ENCODE data around the gene NCAM1.

Gene NCAM1

GRCh38 chr11:113082341-113082955 lies 121.2 kb downstream of the NCAM1 start:
- Histone ChIP-seq H3K36me3 (ENCODE audit: control insufficient read depth in 5 of 5, insufficient read depth in 5 of 5, low read length in 5 of 5) (no peaks in the 10 kb centered on the region), H3K27ac (ENCODE audit: low read depth, low read length) (no peak overlapping the region), H3K4me1 (ENCODE audit: control insufficient read depth in 5 of 5, insufficient read depth in 5 of 5, low read length in 5 of 5) (no peaks in the 10 kb centered on the region), H3K27me3 (ENCODE audit: control insufficient read depth in 5 of 5, insufficient read depth in 4 of 5, low read length in 5 of 5) (no peaks in the 10 kb centered on the region), H3K9me3 (ENCODE audit: control insufficient read depth in 5 of 5, low read length in 5 of 5) (no peaks in the 10 kb centered on the region), H3K9ac (ENCODE audit: low read length in 5 of 5) (no peak overlapping the region), H3K4me3 (ENCODE audit: low read depth in 1 of 5, low read length in 5 of 5) (no peak overlapping the region)

GRCh38 chr11:113083571-113083970 lies 122.4 kb downstream of the NCAM1 start:
- no peak overlapping the region for H3K9ac ChIP-seq (ENCODE audit: low read length in 5 of 5)
- H3K36me3 ChIP-seq (ENCODE audit: control insufficient read depth in 5 of 5, insufficient read depth in 5 of 5, low read length in 5 of 5): no peaks in the 10 kb centered on the region
- H3K27ac ChIP-seq (ENCODE audit: low read depth, low read length): no peak overlapping the region
- no peak overlapping the region for H3K4me3 ChIP-seq (ENCODE audit: low read depth in 1 of 5, low read length in 5 of 5)
- H3K27me3 ChIP-seq (ENCODE audit: control insufficient read depth in 5 of 5, insufficient read depth in 4 of 5, low read length in 5 of 5): no peaks in the 10 kb centered on the region
- no peaks in the 10 kb centered on the region for H3K4me1 ChIP-seq (ENCODE audit: control insufficient read depth in 5 of 5, insufficient read depth in 5 of 5, low read length in 5 of 5)
- H3K9me3 ChIP-seq (ENCODE audit: control insufficient read depth in 5 of 5, low read length in 5 of 5): no peaks in the 10 kb centered on the region

- H3K27me3 ChIP-seq (ENCODE audit: control insufficient read depth in 5 of 5, insufficient read depth in 4 of 5, low read length in 5 of 5): no peaks in the 10 kb centered on the region
- H3K9ac ChIP-seq (ENCODE audit: low read length in 5 of 5): no peak overlapping the region
- no peaks in the 10 kb centered on the region for H3K36me3 ChIP-seq (ENCODE audit: control insufficient read depth in 5 of 5, insufficient read depth in 5 of 5, low read length in 5 of 5)
- H3K4me1 ChIP-seq (ENCODE audit: control insufficient read depth in 5 of 5, insufficient read depth in 5 of 5, low read length in 5 of 5): no peaks in the 10 kb centered on the region
- H3K4me3 ChIP-seq (ENCODE audit: low read depth in 1 of 5, low read length in 5 of 5): no peak overlapping the region
- H3K9me3 ChIP-seq (ENCODE audit: control insufficient read depth in 5 of 5, low read length in 5 of 5): no peaks in the 10 kb centered on the region
- no peak overlapping the region for H3K27ac ChIP-seq (ENCODE audit: low read depth, low read length)
Observed at GRCh38 chr11:113084297-113084696, 123.1 kb downstream of the NCAM1 start.

GRCh38 chr11:113085446-113085845 lies 124.2 kb downstream of the NCAM1 start:
- Histone ChIP-seq H3K9me3 (ENCODE audit: control insufficient read depth in 5 of 5, low read length in 5 of 5) (no peaks in the 10 kb centered on the region), H3K4me3 (ENCODE audit: low read depth in 1 of 5, low read length in 5 of 5) (no peak overlapping the region), H3K27ac (ENCODE audit: low read depth, low read length) (no peak overlapping the region), H3K9ac (ENCODE audit: low read length in 5 of 5) (no peak overlapping the region), H3K4me1 (ENCODE audit: control insufficient read depth in 5 of 5, insufficient read depth in 5 of 5, low read length in 5 of 5) (peaks cover 0 to 3% (median 0%) of the 10 kb centered on the region in 5 donors), H3K27me3 (ENCODE audit: control insufficient read depth in 5 of 5, insufficient read depth in 4 of 5, low read length in 5 of 5) (no peaks in the 10 kb centered on the region), H3K36me3 (ENCODE audit: control insufficient read depth in 5 of 5, insufficient read depth in 5 of 5, low read length in 5 of 5) (no peaks in the 10 kb centered on the region)

- H3K9me3 ChIP-seq (ENCODE audit: control insufficient read depth in 5 of 5, low read length in 5 of 5): no peaks in the 10 kb centered on the region
- no peak overlapping the region for H3K4me3 ChIP-seq (ENCODE audit: low read depth in 1 of 5, low read length in 5 of 5)
- no peak overlapping the region for H3K9ac ChIP-seq (ENCODE audit: low read length in 5 of 5)
- H3K27ac ChIP-seq (ENCODE audit: low read depth, low read length): no peak overlapping the region
- H3K36me3 ChIP-seq (ENCODE audit: control insufficient read depth in 5 of 5, insufficient read depth in 5 of 5, low read length in 5 of 5): no peaks in the 10 kb centered on the region
- no peaks in the 10 kb centered on the region for H3K27me3 ChIP-seq (ENCODE audit: control insufficient read depth in 5 of 5, insufficient read depth in 4 of 5, low read length in 5 of 5)
- H3K4me1 ChIP-seq (ENCODE audit: control insufficient read depth in 5 of 5, insufficient read depth in 5 of 5, low read length in 5 of 5): peaks cover 0 to 6% (median 0%) of the 10 kb centered on the region in 5 donors
Observed at GRCh38 chr11:113087706-113088105, 126.5 kb downstream of the NCAM1 start.

- Histone ChIP-seq H3K4me1 (ENCODE audit: control insufficient read depth in 5 of 5, insufficient read depth in 5 of 5, low read length in 5 of 5) (peaks cover 0 to 8% (median 0%) of the 10 kb centered on the region in 5 donors), H3K9ac (ENCODE audit: low read length in 5 of 5) (no peak overlapping the region), H3K27me3 (ENCODE audit: control insufficient read depth in 5 of 5, insufficient read depth in 4 of 5, low read length in 5 of 5) (no peaks in the 10 kb centered on the region), H3K4me3 (ENCODE audit: low read depth in 1 of 5, low read length in 5 of 5) (no peak overlapping the region), H3K9me3 (ENCODE audit: control insufficient read depth in 5 of 5, low read length in 5 of 5) (no peaks in the 10 kb centered on the region), H3K27ac (ENCODE audit: low read depth, low read length) (peak overlapping the region; percentile 19), H3K36me3 (ENCODE audit: control insufficient read depth in 5 of 5, insufficient read depth in 5 of 5, low read length in 5 of 5) (no peaks in the 10 kb centered on the region)
Observed at GRCh38 chr11:113090716-113091480, 129.7 kb downstream of the NCAM1 start.

- H3K36me3 ChIP-seq (ENCODE audit: control insufficient read depth in 5 of 5, insufficient read depth in 5 of 5, low read length in 5 of 5): no peaks in the 10 kb centered on the region
- no peak overlapping the region for H3K4me3 ChIP-seq (ENCODE audit: low read depth in 1 of 5, low read length in 5 of 5)
- no peaks in the 10 kb centered on the region for H3K9me3 ChIP-seq (ENCODE audit: control insufficient read depth in 5 of 5, low read length in 5 of 5)
- H3K9ac ChIP-seq (ENCODE audit: low read length in 5 of 5): no peak overlapping the region
- peaks cover 0 to 9% (median 0%) of the 10 kb centered on the region in 5 donors for H3K4me1 ChIP-seq (ENCODE audit: control insufficient read depth in 5 of 5, insufficient read depth in 5 of 5, low read length in 5 of 5)
- no peaks in the 10 kb centered on the region for H3K27me3 ChIP-seq (ENCODE audit: control insufficient read depth in 5 of 5, insufficient read depth in 4 of 5, low read length in 5 of 5)
- H3K27ac ChIP-seq (ENCODE audit: low read depth, low read length): peak overlapping the region; percentile 19
Observed at GRCh38 chr11:113091481-113091780, 130.2 kb downstream of the NCAM1 start.

GRCh38 chr11:113096648-113097047 lies 135.4 kb downstream of the NCAM1 start:
- Histone ChIP-seq H3K36me3 (ENCODE audit: control insufficient read depth in 5 of 5, insufficient read depth in 5 of 5, low read length in 5 of 5) (no peaks in the 10 kb centered on the region), H3K27ac (ENCODE audit: low read depth, low read length) (no peak overlapping the region), H3K9ac (ENCODE audit: low read length in 5 of 5) (no peak overlapping the region), H3K4me1 (ENCODE audit: control insufficient read depth in 5 of 5, insufficient read depth in 5 of 5, low read length in 5 of 5) (peaks cover 0 to 3% (median 0%) of the 10 kb centered on the region in 5 donors), H3K27me3 (ENCODE audit: control insufficient read depth in 5 of 5, insufficient read depth in 4 of 5, low read length in 5 of 5) (no peaks in the 10 kb centered on the region), H3K9me3 (ENCODE audit: control insufficient read depth in 5 of 5, low read length in 5 of 5) (peaks cover 0 to 5% (median 0%) of the 10 kb centered on the region in 5 donors), H3K4me3 (ENCODE audit: low read depth in 1 of 5, low read length in 5 of 5) (no peak overlapping the region)

GRCh38 chr11:113103932-113104690 lies 142.9 kb downstream of the NCAM1 start:
- Histone ChIP-seq H3K27ac (ENCODE audit: low read depth, low read length) (no peak overlapping the region), H3K9ac (ENCODE audit: low read length in 5 of 5) (no peak overlapping the region), H3K4me1 (ENCODE audit: control insufficient read depth in 5 of 5, insufficient read depth in 5 of 5, low read length in 5 of 5) (no peaks in the 10 kb centered on the region), H3K9me3 (ENCODE audit: control insufficient read depth in 5 of 5, low read length in 5 of 5) (peaks cover 0 to 5% (median 0%) of the 10 kb centered on the region in 5 donors), H3K27me3 (ENCODE audit: control insufficient read depth in 5 of 5, insufficient read depth in 4 of 5, low read length in 5 of 5) (peaks cover 0 to 3% (median 0%) of the 10 kb centered on the region in 5 donors), H3K4me3 (ENCODE audit: low read depth in 1 of 5, low read length in 5 of 5) (no peak overlapping the region), H3K36me3 (ENCODE audit: control insufficient read depth in 5 of 5, insufficient read depth in 5 of 5, low read length in 5 of 5) (no peaks in the 10 kb centered on the region)

GRCh38 chr11:113104691-113105251 lies 143.6 kb downstream of the NCAM1 start:
- H3K4me3 ChIP-seq (ENCODE audit: low read depth in 1 of 5, low read length in 5 of 5): no peak overlapping the region

More at GRCh38 chr11:113104691-113105251, 143.6 kb downstream of the NCAM1 start:
- Histone ChIP-seq H3K9ac (ENCODE audit: low read length in 5 of 5) (no peak overlapping the region), H3K4me1 (ENCODE audit: control insufficient read depth in 5 of 5, insufficient read depth in 5 of 5, low read length in 5 of 5) (no peaks in the 10 kb centered on the region), H3K36me3 (ENCODE audit: control insufficient read depth in 5 of 5, insufficient read depth in 5 of 5, low read length in 5 of 5) (no peaks in the 10 kb centered on the region), H3K27ac (ENCODE audit: low read depth, low read length) (no peak overlapping the region), H3K27me3 (ENCODE audit: control insufficient read depth in 5 of 5, insufficient read depth in 4 of 5, low read length in 5 of 5) (peaks cover 0 to 3% (median 0%) of the 10 kb centered on the region in 5 donors), H3K9me3 (ENCODE audit: control insufficient read depth in 5 of 5, low read length in 5 of 5) (peaks cover 0 to 5% (median 0%) of the 10 kb centered on the region in 5 donors)

Measured in subcutaneous abdominal adipose tissue (tissue), 5 donors.